ENCODE results near the gene CALHM6. TPM values are rescaled to one million over a fixed set of nuclear protein-coding genes. Genes with fewer than 3 reads are reported as not detected.

CALHM6 gene
- total and polyA plus RNA-seq, 10 donors: 84.2 to 212 (median 168) TPM

GRCh38 chr6:116467096-116467495, 5.9 kb downstream of the CALHM6 start:
- Histone ChIP-seq H3K4me3 (no peak overlapping the region), H3K27me3 (replicated peaks in 1 of 7) (peaks cover 0 to 4% (median 0%) of the 10 kb centered on the region in 7 donors), H3K36me3 (no peaks in the 10 kb centered on the region), H3K4me1 (peaks cover 8 to 65% (median 40%) of the 10 kb centered on the region in 6 donors), H3K9me3 (no peaks in the 10 kb centered on the region), H3K27ac (peak overlapping the region in 4 of 8 donors; percentile 90 to 93 (median 91))
- intact Hi-C loops (cut with DNase I; ENCODE audit: low total_unique reads): no loop called here
- 93 to 100% (median 96%) methylated on average over 1 of the region's 1 CpG for WGBS, 5 donors
- DNase-seq: no peak
- TF ChIP-seq POLR2A (IDR thresholded peaks at IDR 0.05): no peak
- no peak for TF ChIP-seq CTCF (IDR thresholded peaks at IDR 0.05 in 8 of 11, conservative IDR thresholded peaks at IDR 0.05 in 3 of 11)
- TF ChIP-seq POLR2AphosphoS5 (IDR thresholded peaks at IDR 0.05): no peak

- Histone ChIP-seq H3K27ac (peak overlapping the region in 4 of 8 donors; percentile 90 to 93 (median 91)), H3K4me3 (no peak overlapping the region), H3K9me3 (no peaks in the 10 kb centered on the region), H3K36me3 (no peaks in the 10 kb centered on the region), H3K27me3 (replicated peaks in 1 of 7) (peaks cover 0 to under 1% (median 0%) of the 10 kb centered on the region in 7 donors), H3K4me1 (peaks cover 8 to 61% (median 38%) of the 10 kb centered on the region in 6 donors)
- no peak for TF ChIP-seq POLR2AphosphoS5 (IDR thresholded peaks at IDR 0.05)
- no peak for TF ChIP-seq CTCF (IDR thresholded peaks at IDR 0.05 in 8 of 11, conservative IDR thresholded peaks at IDR 0.05 in 3 of 11)
- TF ChIP-seq POLR2A (IDR thresholded peaks at IDR 0.05): no peak
- intact Hi-C loops (cut with DNase I; ENCODE audit: low total_unique reads): no loop called here
- DNase-seq: no peak
Measured at GRCh38 chr6:116467514-116467913, 6.3 kb downstream of the CALHM6 start.

GRCh38 chr6:116468293-116468692, 7.1 kb downstream of the CALHM6 start:
- intact Hi-C loops (cut with DNase I; ENCODE audit: low total_unique reads): no loop called here
- Histone ChIP-seq H3K27ac (peak overlapping the region in 1 of 8 donors; percentile 8), H3K9me3 (no peaks in the 10 kb centered on the region), H3K4me1 (peaks cover 8 to 53% (median 31%) of the 10 kb centered on the region in 6 donors), H3K27me3 (replicated peaks in 1 of 7) (no peaks in the 10 kb centered on the region), H3K36me3 (no peaks in the 10 kb centered on the region), H3K4me3 (no peak overlapping the region)
- no peak for DNase-seq
- TF ChIP-seq POLR2AphosphoS5 (IDR thresholded peaks at IDR 0.05) (no peak), POLR2A (IDR thresholded peaks at IDR 0.05) (no peak), CTCF (IDR thresholded peaks at IDR 0.05 in 8 of 11, conservative IDR thresholded peaks at IDR 0.05 in 3 of 11) (no peak)
- 71 to 98% (median 91%) methylated on average over 1 of the region's 1 CpG for WGBS, 5 donors

- Histone ChIP-seq H3K36me3 (no peaks in the 10 kb centered on the region), H3K27ac (peak overlapping the region in 2 of 8 donors; percentile 14 to 32), H3K4me1 (peaks cover 15 to 46% (median 24%) of the 10 kb centered on the region in 6 donors), H3K27me3 (replicated peaks in 1 of 7) (no peaks in the 10 kb centered on the region), H3K4me3 (no peak overlapping the region), H3K9me3 (no peaks in the 10 kb centered on the region)
- WGBS, 5 donors: 63 to 80% (median 73%) methylated on average over 1 of the region's 1 CpG
- TF ChIP-seq POLR2A (IDR thresholded peaks at IDR 0.05): no peak
- no peak for TF ChIP-seq CTCF (IDR thresholded peaks at IDR 0.05 in 8 of 11, conservative IDR thresholded peaks at IDR 0.05 in 3 of 11)
- no peak for TF ChIP-seq POLR2AphosphoS5 (IDR thresholded peaks at IDR 0.05)
- no peak for DNase-seq
- intact Hi-C loops (cut with DNase I; ENCODE audit: low total_unique reads): no loop called here
Measured at GRCh38 chr6:116471531-116471930, 10.4 kb downstream of the CALHM6 start.

All from spleen (tissue), 11 donors.